GM20000 (cell line): ENCODE measurements around the gene FKBP1A.
"Not testable (repeated sequence)": the region's sequence is repeated elsewhere in the genome, so short reads cannot be mapped to it uniquely, and the experiment has no call there.

Source experiments
- DNase-seq: peaks from one replicate; pipeline ENCODE4 v3.0.0; 2012; ENCODE audit warnings: low spot score
- TF ChIP-seq, protein P1 (sequence below): IDR thresholded peaks from 2 replicates; pipeline ENCODE4 v1.5.1; 2012; ENCODE audit warnings: mild to moderate bottlenecking, control low read depth; ENCODE audit errors: extremely low read depth, missing control alignments

FKBP1A gene

DNA sequence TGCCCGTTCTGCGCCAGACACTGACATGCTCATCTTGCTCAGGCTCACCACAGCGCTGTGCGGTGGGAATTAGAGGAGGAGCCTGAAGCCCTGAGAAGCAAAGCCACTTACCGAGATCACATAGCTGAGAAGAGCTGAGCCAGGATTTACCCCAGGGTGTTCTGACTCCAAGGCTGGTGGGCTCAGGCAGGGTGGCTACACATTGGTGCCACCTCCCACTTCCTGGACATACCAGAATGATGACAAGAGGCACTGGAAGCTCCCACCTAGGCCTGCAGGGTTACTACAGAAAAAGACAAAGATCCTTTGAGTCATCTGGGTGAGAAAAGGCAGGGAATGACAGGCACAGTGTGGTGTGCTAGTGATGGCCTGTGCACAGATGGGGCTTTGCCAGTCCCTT is 24.4 kb upstream of the FKBP1A start:
- DNase-seq, result no peak
- TF ChIP-seq, protein P1, sequence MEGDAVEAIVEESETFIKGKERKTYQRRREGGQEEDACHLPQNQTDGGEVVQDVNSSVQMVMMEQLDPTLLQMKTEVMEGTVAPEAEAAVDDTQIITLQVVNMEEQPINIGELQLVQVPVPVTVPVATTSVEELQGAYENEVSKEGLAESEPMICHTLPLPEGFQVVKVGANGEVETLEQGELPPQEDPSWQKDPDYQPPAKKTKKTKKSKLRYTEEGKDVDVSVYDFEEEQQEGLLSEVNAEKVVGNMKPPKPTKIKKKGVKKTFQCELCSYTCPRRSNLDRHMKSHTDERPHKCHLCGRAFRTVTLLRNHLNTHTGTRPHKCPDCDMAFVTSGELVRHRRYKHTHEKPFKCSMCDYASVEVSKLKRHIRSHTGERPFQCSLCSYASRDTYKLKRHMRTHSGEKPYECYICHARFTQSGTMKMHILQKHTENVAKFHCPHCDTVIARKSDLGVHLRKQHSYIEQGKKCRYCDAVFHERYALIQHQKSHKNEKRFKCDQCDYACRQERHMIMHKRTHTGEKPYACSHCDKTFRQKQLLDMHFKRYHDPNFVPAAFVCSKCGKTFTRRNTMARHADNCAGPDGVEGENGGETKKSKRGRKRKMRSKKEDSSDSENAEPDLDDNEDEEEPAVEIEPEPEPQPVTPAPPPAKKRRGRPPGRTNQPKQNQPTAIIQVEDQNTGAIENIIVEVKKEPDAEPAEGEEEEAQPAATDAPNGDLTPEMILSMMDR, result no peak

DNA sequence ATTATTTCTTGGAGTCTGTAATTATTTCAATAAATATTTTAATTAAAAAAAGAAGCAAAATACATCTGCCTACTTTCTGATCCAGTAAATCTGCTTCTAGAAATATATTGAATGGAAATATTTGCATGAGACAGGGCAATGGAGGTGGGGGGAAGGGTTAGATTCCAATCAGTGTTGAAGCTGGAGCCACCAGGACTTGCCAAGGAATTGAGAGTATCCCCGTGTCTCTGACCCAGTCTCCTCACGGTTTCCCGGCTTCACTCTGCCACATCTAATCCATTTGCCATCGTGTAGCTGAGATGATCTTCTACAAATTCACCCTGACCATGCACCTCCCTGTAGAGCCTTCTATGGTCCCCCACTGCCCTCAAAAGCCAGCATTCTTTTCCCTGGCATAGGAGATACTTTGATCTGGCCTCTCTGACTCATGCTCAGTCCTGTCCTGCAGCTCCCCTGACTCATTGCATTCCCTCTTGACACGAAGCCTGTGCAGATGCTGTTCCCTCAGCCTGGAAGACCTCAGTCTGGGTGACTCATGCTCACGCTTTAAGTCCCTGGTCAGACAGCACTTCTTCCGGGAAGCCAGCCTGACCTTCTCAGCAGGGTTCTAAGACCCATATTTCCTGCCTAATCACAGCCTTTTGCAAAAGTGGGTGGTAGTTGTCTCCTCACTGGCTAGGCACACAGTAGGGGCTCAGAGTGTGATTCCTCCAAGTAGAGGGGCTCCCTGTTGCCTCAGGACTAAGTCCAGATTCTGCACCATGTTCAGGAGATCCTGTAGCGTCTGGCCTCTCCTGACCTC is 23.0 kb upstream of the FKBP1A start:
- TF ChIP-seq, protein P1, result no peak
- DNase-seq, result no peak

DNA sequence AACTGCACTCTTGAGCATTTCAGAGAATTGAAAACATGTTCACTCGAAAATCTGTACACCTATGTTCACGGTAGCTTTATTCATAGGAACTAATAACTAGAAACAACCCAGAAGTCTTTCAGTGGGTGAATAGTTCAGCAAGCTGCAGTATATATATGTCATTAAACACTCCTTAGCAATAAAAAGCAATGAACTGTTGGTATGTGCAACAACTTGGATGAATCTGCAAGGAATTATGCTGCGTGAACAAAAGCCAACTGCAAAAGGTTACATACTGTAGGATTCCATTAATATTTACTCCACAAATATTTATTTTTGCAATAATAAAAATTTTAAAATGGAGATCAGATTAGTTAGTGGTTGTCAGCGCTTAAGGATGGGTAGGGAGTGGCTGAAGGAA is 22.1 kb upstream of the FKBP1A start:
- DNase-seq, result no peak
- TF ChIP-seq, protein P1, result no peak

DNA sequence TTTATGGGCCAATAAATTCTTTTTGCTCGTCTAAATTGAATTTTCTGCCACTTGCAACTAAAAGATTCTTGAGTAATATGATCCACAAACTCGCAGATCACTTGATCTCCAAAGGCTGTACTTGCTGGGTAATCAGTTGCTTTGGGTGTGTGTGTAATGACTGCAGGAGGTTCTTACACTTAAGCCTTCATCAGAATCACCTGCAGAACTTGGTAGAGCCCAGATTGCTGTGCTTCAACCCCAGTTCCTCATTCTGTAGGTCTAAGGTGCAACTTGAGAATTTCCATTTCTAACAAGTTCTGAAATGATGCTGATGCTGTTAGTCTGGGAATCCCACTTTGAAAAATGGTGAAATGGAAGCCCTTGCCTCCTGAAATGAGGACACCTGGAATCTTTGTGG is 12.9 kb upstream of the FKBP1A start:
- DNase-seq, result no peak
- TF ChIP-seq, protein P1, result no peak

DNA sequence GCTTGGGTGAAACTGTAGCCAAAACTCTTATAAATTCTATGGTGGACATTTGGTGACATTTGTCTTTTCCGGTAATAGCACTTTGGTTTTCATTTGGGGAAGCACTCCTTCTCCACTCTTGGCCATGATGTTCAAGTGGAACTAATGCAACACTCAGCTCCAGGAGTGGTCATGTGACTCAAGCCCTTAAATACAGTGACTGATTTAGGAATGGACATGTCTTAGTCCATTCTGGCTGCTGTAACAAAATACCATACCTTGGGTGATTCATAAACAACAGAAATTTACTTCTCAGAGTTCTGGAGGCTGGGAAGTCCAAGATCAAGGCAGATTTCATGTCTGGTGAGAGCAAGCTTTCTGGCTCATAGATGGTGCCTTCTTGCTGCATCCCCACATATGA is 10.8 kb upstream of the FKBP1A start:
- TF ChIP-seq, protein P1, result no peak
- no peak for DNase-seq

DNA sequence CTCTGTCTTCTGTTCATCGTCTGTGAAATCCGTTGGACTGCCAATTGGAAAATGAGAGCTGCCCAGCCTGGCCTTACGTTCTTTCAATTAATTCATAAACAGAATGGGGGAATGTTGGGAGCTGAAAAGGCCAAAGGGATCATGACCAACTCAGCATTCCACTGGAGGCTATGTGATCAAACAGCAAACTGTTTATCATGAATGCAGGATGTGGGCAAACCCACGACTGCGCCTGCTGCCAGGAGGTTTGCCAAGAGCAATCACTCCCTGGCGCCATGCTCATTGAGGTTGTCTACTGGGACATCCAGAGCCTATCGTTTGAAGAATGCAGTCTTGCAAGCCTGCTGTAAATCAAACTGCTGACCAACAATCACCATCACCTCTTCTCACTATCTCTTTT is 9.3 kb upstream of the FKBP1A start:
- DNase-seq, result no peak
- TF ChIP-seq, protein P1, result no peak

DNA sequence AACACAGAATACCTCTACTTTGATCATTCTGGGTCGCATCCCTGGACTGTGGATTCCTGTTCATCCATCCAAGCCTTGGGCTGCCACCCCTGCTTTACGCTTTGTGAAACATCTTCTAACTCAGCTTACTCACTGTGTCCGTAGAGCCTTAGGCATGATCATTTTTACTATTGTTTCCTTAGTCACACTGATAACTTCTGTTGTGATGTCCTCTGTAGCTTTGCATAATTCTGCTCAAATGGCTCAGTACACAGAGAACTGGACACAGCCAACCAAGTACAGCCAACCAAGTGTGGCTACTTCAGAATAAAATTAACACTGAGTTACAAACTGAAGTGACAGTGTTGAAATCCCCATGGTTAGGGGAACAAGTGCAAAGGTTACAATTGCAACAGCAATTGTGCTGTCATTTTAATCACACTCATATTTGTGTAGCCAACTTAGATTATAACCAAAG is 8.6 kb upstream of the FKBP1A start:
- DNase-seq, result no peak
- TF ChIP-seq, protein P1, result no peak

DNA sequence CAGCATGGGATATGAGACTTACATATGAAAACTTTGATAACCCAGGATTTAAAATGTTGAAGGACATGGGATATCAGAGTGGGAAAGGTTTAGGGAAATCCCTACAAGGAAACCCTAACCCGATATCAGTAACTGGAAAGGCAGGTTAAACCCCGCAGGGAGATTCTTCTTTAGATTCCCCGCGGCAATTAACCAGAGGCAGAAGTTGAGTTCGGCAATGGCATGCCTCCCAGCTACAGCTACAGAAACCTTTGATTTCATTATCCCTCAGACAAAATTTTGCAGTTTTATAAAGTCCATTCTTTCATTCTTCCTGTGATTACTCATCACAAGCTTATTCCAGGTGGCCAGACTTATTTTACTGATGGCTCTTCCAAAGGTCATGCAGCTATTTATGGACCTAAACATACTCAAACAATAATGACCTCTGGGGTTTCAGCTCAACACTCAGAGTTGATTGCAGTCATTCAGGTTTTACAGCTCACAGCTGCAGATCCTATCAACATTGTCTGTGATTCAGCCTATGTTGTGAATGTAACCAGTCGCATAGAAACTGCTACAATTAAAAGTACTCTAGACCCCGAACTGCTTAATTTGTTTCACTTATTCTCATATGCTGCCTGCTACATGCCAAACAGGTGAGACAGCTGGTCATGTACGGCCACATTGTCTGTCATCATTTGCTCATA is 7.0 kb upstream of the FKBP1A start:
- not testable (repeated sequence) for DNase-seq

DNA sequence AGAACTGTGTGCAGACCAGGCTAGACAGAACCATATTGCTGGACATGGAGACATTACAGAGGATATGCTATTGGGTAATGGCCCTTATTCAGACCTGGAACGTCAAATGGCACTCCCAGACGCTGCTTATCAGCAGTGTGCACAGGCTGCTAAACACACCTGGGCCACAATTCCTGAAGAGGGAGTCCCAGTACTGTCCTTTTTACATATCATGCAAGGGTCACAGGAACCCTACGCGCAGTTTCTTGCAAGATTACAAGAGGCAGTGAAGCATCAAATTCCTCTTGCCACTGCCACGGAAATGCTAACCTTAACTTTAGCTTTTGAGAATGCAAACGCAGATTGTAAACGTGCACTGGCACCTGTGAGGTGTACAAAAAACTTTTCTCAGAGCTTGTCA is 5.3 kb upstream of the FKBP1A start:
- DNase-seq, result not testable (repeated sequence)
